PFSK-1 (cell line): ENCODE data around the gene C1orf87.

ENCODE experiments used
- FOXP2 ChIP-seq: optimal IDR thresholded peaks from 2 replicates; pipeline ENCODE3; 2011; ENCODE audit warnings: borderline replicate concordance, control low read depth, inconsistent platforms; ENCODE audit not compliant: insufficient read depth; ENCODE audit errors: extremely low read length, extremely low read depth
- POLR2AphosphoS5 ChIP-seq: IDR thresholded peaks from 2 replicates; pipeline ENCODE4 v1.6.1; 2012; ENCODE audit warnings: low read depth, mild to moderate bottlenecking, control low read depth, low read length, moderate library complexity
- SIN3A ChIP-seq: IDR thresholded peaks from 2 replicates; pipeline ENCODE4 v1.6.1; 2012; ENCODE audit warnings: mild to moderate bottlenecking, low read length, moderate library complexity, borderline replicate concordance; ENCODE audit not compliant: insufficient read depth
- TAF1 ChIP-seq: IDR thresholded peaks from 2 replicates; pipeline ENCODE4 v1.6.1; 2012; ENCODE audit warnings: low read length, control low read depth, borderline replicate concordance; ENCODE audit not compliant: insufficient read depth
- TF ChIP-seq, protein P1 (sequence below), 2 experiments: IDR thresholded peaks; 2 replicates each; pipeline versions ENCODE4 v1.6.1 to v1.8.0; 2011 to 2012; ENCODE audit warnings: low read depth in 2 of 2, low read length in 2 of 2, control low read depth in 1 of 2, inconsistent platforms in 1 of 2, mild to moderate bottlenecking in 1 of 2, moderate library complexity in 1 of 2; ENCODE audit not compliant: insufficient read depth in 1 of 2

C1orf87 gene

DNA sequence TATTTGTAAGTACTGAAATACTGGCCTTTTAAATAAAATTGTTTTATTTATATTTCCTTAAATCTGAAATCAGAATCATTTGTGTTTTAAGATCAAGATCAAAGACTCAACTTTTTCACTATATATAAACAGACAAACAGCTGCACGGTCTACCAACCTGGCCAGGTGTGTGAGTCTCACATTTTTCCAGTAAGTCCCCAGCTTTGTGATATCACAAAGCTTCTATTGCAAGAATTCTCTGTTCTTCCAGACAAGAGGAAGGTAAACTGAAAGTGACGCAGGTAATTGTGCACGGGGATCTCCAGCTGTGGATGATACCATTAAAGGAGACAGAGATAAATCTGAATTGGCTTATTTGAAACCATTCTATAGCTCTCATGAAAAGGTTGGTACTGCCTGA, 105.8 kb downstream of the C1orf87 start:
- TF ChIP-seq POLR2AphosphoS5 (no peak), TAF1 (no peak), FOXP2 (no peak), SIN3A (no peak)
- TF ChIP-seq, protein P1, sequence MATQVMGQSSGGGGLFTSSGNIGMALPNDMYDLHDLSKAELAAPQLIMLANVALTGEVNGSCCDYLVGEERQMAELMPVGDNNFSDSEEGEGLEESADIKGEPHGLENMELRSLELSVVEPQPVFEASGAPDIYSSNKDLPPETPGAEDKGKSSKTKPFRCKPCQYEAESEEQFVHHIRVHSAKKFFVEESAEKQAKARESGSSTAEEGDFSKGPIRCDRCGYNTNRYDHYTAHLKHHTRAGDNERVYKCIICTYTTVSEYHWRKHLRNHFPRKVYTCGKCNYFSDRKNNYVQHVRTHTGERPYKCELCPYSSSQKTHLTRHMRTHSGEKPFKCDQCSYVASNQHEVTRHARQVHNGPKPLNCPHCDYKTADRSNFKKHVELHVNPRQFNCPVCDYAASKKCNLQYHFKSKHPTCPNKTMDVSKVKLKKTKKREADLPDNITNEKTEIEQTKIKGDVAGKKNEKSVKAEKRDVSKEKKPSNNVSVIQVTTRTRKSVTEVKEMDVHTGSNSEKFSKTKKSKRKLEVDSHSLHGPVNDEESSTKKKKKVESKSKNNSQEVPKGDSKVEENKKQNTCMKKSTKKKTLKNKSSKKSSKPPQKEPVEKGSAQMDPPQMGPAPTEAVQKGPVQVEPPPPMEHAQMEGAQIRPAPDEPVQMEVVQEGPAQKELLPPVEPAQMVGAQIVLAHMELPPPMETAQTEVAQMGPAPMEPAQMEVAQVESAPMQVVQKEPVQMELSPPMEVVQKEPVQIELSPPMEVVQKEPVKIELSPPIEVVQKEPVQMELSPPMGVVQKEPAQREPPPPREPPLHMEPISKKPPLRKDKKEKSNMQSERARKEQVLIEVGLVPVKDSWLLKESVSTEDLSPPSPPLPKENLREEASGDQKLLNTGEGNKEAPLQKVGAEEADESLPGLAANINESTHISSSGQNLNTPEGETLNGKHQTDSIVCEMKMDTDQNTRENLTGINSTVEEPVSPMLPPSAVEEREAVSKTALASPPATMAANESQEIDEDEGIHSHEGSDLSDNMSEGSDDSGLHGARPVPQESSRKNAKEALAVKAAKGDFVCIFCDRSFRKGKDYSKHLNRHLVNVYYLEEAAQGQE (IDR thresholded peaks at IDR 0.05; ENCODE audit: insufficient read depth in 1 of 2, low read depth in 2 of 2, low read length in 2 of 2): no peak

DNA sequence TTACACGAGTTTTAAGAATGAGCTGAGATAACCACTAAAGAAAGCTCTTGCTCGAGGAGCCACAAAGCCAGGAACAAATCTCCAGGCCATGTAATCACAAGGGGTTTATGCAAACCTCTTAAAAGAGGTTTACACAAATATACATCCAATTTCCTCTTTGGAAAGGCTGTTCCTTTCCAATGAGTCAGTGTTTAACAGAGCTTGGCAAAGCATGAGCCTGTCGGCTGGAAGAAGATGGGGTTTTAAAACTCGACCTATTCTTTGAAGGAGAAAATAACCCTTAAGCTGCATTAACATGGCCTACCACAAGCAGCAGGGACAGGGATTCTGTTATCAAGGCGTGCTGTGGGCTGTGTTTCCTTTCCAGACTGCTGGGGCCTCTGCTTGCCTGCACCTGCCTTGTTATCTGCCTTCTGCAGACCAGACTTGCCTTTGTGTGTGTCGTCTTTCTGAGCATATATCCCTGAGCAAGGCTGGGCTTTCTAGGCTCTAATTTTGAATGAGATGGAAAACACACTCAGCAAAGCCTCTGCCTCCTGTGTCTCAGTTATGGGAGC, 106.4 kb downstream of the C1orf87 start:
- TF ChIP-seq SIN3A (no peak), FOXP2 (no peak), TAF1 (no peak), POLR2AphosphoS5 (no peak)
- TF ChIP-seq, protein P1 (IDR thresholded peaks at IDR 0.05; ENCODE audit: insufficient read depth in 1 of 2, low read depth in 2 of 2, low read length in 2 of 2): no peak

DNA sequence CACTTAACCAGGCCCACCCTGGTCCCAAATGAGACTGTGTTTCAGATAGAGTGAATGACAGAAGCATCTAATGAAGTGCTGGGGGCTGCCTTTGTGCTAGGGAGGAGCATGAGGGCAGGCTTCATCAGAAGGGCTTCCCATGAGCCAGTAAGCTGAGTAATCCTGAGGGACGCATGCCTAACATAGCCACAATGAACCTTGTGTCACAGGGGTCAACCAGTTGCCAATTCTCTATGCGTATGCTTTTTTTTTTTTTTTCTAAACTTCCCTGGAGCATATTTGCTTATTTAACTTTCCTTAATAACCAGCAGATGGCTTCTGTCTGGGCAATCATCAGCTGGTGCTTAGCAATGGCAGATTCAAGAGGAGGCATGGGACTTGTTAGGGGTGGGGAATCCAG, 121.5 kb downstream of the C1orf87 start:
- no peak for TF ChIP-seq FOXP2
- TF ChIP-seq, protein P1 (IDR thresholded peaks at IDR 0.05; ENCODE audit: insufficient read depth in 1 of 2, low read depth in 2 of 2, low read length in 2 of 2): no peak
- TF ChIP-seq SIN3A: no peak
- TF ChIP-seq TAF1: no peak
- no peak for TF ChIP-seq POLR2AphosphoS5

DNA sequence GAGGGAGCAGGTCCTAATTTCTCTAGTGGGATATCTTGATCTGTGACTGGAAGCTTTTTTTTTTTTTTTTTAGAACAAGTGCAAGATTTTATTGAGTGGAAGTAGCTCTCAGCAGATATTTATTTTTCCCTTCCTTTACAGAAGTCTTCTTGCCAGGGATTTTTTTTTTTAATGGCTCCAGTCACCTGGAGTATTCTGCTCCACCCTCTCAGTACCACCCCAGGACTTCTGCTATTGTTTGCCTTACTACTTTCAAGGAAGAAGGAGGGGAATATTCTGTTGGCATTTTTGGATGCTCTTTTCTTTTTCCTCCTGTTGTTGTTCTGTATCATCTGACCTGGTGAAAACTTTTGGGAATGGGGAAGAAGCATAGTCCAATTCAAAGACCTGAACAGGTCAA, 123.9 kb downstream of the C1orf87 start:
- TF ChIP-seq POLR2AphosphoS5: no peak
- no peak for TF ChIP-seq FOXP2
- TF ChIP-seq, protein P1 (IDR thresholded peaks at IDR 0.05; ENCODE audit: insufficient read depth in 1 of 2, low read depth in 2 of 2, low read length in 2 of 2): no peak
- no peak for TF ChIP-seq SIN3A
- TF ChIP-seq TAF1: no peak

DNA sequence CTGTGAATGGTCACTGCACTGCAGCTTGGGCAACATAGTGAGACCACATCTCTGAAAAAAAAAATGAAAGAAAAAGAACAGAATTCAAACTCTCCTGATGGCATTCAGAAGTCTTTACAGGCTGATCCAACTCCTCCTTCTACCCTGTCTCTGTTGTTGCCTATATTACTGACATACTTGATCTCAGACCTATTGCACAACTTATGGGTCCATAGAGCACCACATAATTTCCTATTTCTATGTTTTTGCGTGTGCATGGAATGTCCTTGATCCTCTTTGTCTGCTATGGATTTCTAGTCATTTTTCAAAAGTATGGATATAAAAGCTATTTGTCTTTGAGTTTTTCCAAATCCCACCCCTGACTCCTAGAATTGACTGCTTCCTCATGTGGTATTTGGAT, 124.6 kb downstream of the C1orf87 start:
- TF ChIP-seq, protein P1 (IDR thresholded peaks at IDR 0.05; ENCODE audit: insufficient read depth in 1 of 2, low read depth in 2 of 2, low read length in 2 of 2): no peak
- no peak for TF ChIP-seq SIN3A
- TF ChIP-seq FOXP2: no peak
- no peak for TF ChIP-seq POLR2AphosphoS5
- no peak for TF ChIP-seq TAF1
